ENCODE data around the gene DGKG. TPM values are rescaled to one million over a fixed set of nuclear protein-coding genes. Genes with fewer than 3 reads are reported as not detected.

The DGKG gene
- total and polyA plus RNA-seq, 4 donors: 2.1 to 13.7 (median 8.0) TPM

DNA sequence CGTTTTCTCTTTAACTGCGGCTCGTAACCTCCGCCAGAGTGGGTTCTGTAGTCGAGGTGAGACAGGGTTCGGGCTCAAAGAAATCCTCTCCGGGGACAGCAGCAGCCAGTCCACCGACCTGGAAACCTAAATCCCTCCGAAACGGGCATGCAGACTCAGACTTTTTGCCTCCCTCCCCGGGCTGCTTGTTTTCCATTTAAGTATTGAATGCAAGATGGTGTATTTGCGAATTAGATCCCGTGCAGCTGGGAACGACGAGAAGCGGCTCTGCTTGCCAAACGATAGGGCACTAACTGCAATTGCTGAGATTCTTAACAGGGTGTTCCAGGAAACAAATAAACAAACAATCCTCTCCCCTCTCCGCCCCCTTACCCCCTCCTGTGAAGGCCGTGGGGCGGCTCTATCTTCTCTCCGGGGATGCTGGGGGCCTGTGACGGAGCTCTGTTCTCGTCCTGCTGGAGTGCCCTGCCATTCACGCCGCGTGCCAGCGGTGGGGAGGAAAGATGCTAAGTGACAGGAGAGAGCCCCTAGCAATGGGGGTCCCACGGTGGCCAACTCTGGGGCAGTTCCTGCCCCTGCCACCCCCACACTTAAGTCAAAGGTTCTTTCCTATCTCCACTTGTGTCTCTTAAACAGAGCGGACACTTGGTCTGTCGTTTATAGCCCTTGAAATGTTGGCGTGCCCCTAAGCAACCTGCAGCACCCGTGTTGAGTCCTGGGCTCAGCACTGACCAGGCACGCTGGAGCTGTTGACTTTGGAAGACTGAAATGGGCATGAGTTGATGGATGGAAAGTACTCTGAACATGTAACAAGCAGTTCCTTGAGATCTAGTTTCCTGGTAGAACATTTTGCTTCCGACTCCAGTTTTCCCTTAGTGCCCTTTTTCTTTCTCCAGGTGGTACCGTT is 251.9 kb downstream of the DGKG start:
- no peak for TF ChIP-seq CTCF (IDR thresholded peaks at IDR 0.05; ENCODE audit: control extremely low read depth, extremely low read depth)
- peak overlapping the region; percentile 45 to 96 for H3K27ac ChIP-seq (ENCODE audit: low read depth in 1 of 2, low read length in 1 of 2)
- no peaks in the 10 kb centered on the region for H3K36me3 ChIP-seq (ENCODE audit: control insufficient read depth in 4 of 4, insufficient read depth in 4 of 4, low read length in 4 of 4)
- ATAC-seq (ENCODE audit: insufficient read depth, low FRiP score) (no peak), DNase-seq (peak; percentile 87 to 92 (median 92))
- H3K27me3 ChIP-seq (ENCODE audit: control insufficient read depth in 3 of 3, insufficient read depth in 3 of 3, low read length in 2 of 3): no peaks in the 10 kb centered on the region
- peaks cover 0 to 36% (median 9%) of the 10 kb centered on the region in 5 donors for H3K4me1 ChIP-seq (ENCODE audit: control insufficient read depth in 5 of 5, insufficient read depth in 5 of 5, low read length in 5 of 5)
- no peaks in the 10 kb centered on the region for H3K9me3 ChIP-seq (ENCODE audit: control insufficient read depth in 4 of 4, insufficient read depth in 3 of 4, low read length in 3 of 4)
- H3K4me3 ChIP-seq: no peak overlapping the region
- peak overlapping the region; percentile 35 to 94 for H3K9ac ChIP-seq (ENCODE audit: insufficient read depth in 1 of 2, low read length in 2 of 2)
- 4 to 5% methylated on average over 35 of the region's 35 CpGs for WGBS, 2 donors

DNA sequence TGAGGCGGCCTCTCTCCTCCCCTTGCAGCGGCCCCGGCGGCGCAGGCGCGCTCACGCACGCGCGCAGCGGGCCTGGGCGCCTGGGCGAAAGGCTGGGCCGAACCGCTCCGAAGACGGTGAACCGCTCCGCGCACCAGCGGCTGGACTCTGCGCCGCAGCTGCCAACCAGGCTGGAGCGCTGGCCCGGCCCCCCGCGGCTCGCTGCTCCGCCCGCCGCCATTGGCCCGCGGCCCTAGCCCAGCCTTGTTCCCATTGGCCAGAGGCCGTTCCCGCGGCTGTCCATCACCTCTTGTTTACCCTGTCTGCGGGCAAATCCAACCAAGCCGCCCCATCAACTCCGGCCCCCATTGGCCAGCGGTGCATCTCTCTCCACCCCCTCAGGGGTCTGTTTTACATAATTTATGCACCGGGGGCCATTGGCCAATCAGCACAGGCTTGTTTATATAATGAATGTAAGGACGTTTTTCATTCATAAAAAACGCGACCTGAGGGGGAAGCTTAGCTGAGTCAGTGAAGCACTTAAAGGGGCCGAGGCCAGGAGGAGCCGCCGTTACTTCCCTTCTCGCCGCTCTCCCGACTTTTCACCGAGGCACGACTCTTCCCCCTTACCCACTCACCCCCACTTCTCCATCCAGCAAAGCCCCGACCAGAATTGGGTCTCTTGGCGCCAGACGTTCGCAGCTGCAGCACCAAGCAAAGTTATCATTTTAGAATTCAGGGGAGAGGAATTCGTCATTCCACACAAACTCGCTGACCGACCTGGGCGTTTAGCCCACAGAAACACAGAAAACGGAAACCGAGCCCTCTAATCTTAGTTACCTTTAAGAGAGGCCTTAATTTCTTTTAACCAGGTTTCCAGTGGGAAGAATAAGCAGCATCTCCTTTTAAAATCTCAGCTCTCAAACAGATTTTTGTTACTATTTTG is 252.8 kb downstream of the DGKG start, which contains the start of gene ETV5:
TSS of gene ETV5 (minus strand) at position 149 of the 925 bp plus-strand sequence. CDS start 3,221 bp downstream, outside the sequence.
- TF ChIP-seq CTCF (IDR thresholded peaks at IDR 0.05; ENCODE audit: control extremely low read depth, extremely low read depth): no peak
- Histone ChIP-seq H3K27me3 (ENCODE audit: control insufficient read depth in 3 of 3, insufficient read depth in 3 of 3, low read length in 2 of 3) (no peaks in the 10 kb centered on the region), H3K27ac (ENCODE audit: low read depth in 1 of 2, low read length in 1 of 2) (peak within 1 kb of the TSS; percentile 88 to 96), H3K4me1 (ENCODE audit: control insufficient read depth in 5 of 5, insufficient read depth in 5 of 5, low read length in 5 of 5) (peaks cover 0 to 40% (median 9%) of the 10 kb centered on the region in 5 donors), H3K4me3 (peak within 1 kb of the TSS; percentile 85), H3K9ac (ENCODE audit: insufficient read depth in 1 of 2, low read length in 2 of 2) (peak within 1 kb of the TSS; percentile 74 to 94), H3K36me3 (ENCODE audit: control insufficient read depth in 4 of 4, insufficient read depth in 4 of 4, low read length in 4 of 4) (peaks cover 0 to 2% (median 0%) of the 10 kb centered on the region in 4 donors), H3K9me3 (ENCODE audit: control insufficient read depth in 4 of 4, insufficient read depth in 3 of 4, low read length in 3 of 4) (no peaks in the 10 kb centered on the region)
- WGBS, 2 donors: 0% methylated on average over 47 to 63 of the region's 63 CpGs
- DNase-seq (peak; percentile 100), ATAC-seq (ENCODE audit: insufficient read depth, low FRiP score) (peak; percentile 95)

DNA sequence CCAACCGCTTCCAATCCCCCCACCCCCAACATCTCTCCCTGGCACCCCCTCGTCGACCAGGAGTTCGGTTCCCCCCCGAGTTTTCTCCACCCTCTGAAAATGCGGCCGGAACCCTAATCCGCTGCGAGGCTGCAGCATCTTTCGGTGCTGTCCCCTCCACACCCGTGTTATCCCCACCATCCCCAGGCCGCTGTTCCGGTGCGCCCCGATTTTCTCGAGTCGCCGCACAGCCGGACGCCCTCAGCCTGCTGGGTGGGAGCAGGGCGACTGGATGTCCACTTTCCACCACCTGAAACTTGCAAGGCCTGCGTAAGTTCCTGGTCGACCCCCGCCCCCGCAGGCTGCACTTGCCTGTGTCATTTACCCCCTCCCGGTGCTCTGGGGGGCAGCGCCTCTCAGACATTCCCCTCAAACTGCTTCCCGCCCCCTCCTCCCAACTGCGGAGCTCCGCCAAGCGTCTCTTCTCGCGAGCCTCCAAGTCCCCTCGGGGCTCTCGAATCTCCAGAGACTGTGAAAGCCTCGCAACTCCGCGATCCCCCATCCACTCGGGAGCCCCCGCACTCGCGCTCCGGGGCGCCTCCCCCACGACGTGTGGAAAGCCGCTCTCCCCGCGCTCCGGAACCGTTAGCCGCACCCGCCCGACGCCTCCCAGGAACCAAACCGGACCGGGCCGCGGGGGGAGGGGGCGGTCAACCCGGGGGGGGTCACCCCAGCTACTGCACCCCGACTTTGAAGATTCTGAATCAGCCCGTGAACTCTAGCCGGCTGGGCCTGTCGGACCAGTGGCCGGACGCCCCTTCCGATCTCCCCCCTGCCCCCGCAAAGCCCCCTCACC is 253.7 kb downstream of the DGKG start:
- ATAC-seq (ENCODE audit: insufficient read depth, low FRiP score): no peak
- peaks cover 0 to 3% (median 0%) of the 10 kb centered on the region in 4 donors for H3K36me3 ChIP-seq (ENCODE audit: control insufficient read depth in 4 of 4, insufficient read depth in 4 of 4, low read length in 4 of 4)
- TF ChIP-seq CTCF (IDR thresholded peaks at IDR 0.05; ENCODE audit: control extremely low read depth, extremely low read depth): no peak
- peaks cover 0 to 49% (median 14%) of the 10 kb centered on the region in 5 donors for H3K4me1 ChIP-seq (ENCODE audit: control insufficient read depth in 5 of 5, insufficient read depth in 5 of 5, low read length in 5 of 5)
- peak; percentile 78 to 86 (median 81) for DNase-seq
- H3K27ac ChIP-seq (ENCODE audit: low read depth in 1 of 2, low read length in 1 of 2): peak overlapping the region; percentile 86 to 88
- no peaks in the 10 kb centered on the region for H3K9me3 ChIP-seq (ENCODE audit: control insufficient read depth in 4 of 4, insufficient read depth in 3 of 4, low read length in 3 of 4)
- peak overlapping the region; percentile 85 for H3K4me3 ChIP-seq
- peak overlapping the region; percentile 26 to 74 for H3K9ac ChIP-seq (ENCODE audit: insufficient read depth in 1 of 2, low read length in 2 of 2)
- 0 to 1% methylated on average over 61 to 69 of the region's 69 CpGs for WGBS, 2 donors
- no peaks in the 10 kb centered on the region for H3K27me3 ChIP-seq (ENCODE audit: control insufficient read depth in 3 of 3, insufficient read depth in 3 of 3, low read length in 2 of 3)
